Measurements from ENCODE around the gene SCAI.
"Not testable (repeated sequence)": the region's sequence is repeated elsewhere in the genome, so short reads cannot be mapped to it uniquely, and the experiment has no call there.

SCAI gene

DNA sequence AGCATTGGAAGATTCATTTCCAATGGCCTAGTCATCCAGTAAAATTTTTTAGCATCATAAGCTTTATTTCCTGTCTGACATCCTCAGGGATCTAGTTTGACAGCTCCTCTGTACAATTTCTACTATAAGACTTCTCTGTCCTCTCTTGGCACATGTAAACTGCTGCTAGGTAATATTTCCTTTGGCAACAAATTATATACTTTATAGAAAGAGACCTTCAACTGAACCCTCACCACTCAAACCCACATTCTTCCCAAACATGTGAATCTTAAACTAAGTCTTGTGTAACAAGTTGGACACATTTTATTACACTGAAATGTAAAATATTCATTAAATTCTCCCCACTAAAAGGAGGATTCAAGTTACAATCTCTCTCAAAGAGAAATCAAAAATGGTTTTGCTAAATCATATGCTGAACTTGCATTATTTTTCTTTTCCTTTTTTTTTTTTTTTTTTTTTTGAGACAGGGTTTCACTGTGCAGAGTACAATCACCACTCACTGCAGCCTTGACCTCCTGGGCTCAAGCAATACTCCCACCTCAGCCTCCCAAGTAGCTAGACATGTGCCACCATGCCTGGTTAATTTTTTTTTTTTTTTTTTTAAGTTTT lies 36.9 kb downstream of the SCAI start:
- no peak for DNase-seq (ENCODE audit: low read depth in 1 of 2, low spot score in 1 of 2)

- no peak for DNase-seq (ENCODE audit: low read depth in 1 of 2, low spot score in 1 of 2)
Observed at GRCh38 chr9:125103770-125104460, 39.4 kb downstream of the SCAI start.

- DNase-seq (ENCODE audit: low read depth in 1 of 2, low spot score in 1 of 2), result no peak
Observed at GRCh38 chr9:125103021-125103420, 40.3 kb downstream of the SCAI start.

DNA sequence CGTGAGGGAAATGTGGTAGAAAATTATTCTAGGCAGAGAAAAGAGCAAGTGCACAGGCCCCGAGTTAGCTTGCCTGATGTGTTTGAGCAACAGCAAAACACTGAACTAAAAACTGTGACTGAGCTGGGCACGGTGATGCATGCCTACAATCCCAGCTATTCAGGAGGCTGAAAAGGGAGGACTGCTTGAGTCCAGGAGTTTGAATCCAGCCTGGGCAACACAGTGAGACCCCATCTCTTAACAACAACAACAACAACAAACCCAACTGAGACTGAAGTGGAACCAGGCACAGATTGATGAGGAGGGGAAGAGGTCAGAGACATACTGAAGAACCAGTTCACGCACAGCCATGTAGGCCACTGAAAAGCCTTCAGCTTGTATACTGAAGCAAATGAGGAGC lies 42.5 kb downstream of the SCAI start:
- DNase-seq (ENCODE audit: low read depth in 1 of 2, low spot score in 1 of 2), result no peak

- DNase-seq (ENCODE audit: low read depth in 1 of 2, low spot score in 1 of 2), result no peak
Observed at GRCh38 chr9:125099816-125100215, 43.5 kb downstream of the SCAI start.

DNA sequence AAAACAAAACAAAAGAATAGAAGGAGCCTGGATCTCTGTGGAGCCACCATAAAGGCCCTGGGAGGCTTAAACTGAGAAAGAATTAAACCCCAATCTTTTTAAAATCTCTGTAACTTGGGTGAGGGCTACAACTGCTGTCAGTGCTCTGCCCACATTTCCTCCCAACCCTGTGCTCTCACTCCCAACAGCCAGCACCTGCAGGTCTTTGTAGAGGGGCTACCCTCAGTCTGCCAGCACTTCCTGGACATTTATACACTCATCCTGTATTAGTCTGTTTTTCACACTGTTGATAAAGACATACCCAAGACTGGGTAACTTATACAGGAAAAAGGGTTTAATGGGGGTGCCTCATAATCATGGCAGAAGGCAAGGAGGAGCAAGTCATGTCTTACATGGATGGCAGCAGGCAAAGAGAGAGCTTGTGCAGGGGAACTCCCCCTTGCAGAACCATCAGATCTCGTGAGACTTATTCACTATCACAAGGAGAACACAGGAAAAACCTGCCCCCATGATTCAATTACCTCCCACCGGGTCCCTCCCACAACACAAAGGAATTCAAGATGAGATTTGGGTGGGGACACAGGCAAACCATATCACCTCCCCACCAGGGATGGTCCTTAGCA lies 47.4 kb downstream of the SCAI start:
- DNase-seq (ENCODE audit: low read depth in 1 of 2, low spot score in 1 of 2), result no peak

DNA sequence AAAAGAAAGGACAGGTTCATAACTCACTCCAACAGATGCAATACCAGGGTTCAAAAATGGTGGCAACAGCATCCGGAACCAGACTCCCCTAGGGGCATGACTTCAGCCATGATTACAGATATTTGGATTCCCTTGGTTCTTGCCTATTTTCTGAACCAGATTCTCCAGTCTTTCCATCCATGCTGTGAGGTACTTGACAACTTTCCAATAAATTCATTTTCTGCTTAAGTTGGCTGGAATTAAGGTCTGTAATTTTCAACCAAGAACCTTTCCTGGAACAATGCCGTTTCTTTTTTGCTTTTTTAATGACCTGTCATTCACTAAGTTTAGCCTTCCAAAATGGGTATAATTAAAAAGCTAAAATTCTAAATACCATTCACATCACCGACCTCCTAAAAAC lies 52.2 kb downstream of the SCAI start:
- no peak for DNase-seq (ENCODE audit: low read depth in 1 of 2, low spot score in 1 of 2)

DNA sequence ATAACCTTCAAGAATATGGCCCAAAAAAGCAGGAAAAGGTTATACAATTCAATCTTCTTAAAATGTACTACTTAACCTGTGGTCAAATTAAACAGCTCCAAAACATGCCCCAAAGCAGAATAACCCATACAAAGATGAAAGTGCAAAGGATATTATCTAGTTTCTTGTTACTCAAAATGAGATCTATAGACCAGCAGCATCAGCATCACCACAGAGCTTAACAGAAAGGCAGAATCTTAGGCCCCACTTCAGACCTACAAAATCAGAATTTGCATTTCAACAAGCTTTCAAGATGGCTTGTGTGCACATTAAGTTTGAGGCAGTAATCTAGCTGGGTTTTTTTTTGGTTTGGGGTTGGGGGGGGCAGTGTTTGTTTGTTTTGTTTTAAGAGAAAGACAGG lies 54.0 kb downstream of the SCAI start:
- no peak for DNase-seq (ENCODE audit: low read depth in 1 of 2, low spot score in 1 of 2)

DNA sequence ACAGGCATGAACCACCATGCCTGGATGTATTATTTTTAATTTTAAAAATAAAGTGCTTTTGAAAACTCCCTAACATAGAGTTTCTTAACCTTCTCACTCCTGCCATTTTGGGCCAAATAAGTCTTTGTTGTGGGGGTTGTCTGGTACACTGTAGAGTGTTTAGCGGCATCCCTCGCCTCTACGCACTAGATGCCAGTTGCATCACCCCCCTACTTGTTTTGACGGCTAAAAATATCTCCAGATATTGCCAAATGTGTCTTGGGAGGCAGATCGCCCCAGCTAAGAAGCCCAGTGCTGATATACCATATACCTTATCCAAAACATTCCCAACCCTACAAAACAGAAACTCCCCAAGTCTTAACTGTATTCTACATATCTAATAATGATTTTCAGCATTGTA lies 54.6 kb downstream of the SCAI start:
- no peak for DNase-seq (ENCODE audit: low read depth in 1 of 2, low spot score in 1 of 2)

DNA sequence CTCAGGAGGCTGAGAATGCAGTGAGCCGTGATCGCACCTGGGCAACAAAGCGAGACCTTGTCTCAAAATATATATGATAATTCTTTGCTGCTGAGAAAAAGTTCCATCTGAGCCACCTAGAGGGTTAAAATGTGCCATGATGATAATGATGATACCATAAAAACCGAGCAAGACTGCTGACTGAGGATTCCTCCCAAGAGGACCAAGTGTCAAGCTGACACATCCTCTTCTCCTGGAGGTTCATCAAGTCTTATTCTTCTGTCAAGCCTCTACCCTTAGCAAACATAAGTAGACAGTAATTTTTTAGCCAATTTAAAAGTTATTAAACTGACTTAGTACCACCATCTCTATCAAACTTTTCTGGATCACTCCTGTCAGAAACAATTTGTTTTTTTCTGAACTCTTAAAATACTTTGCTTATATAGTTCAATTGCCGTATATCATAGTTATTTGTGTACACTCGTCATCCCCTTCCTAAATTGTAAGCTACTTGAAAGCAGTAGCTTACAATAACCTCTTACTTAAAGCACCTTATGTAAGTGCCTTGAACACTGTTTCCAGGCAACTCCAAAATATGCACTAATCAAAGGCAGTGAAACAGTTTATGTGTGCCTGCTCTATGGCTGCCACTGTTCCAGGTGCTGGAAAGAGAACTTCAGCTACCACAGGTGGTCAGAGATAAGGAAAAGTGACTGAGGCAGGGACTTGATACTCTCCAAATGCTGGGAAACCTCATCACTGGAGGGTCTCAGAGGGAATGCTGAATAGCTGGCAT lies 57.4 kb downstream of the SCAI start:
- no peak for DNase-seq (ENCODE audit: low read depth in 1 of 2, low spot score in 1 of 2)

- not testable (repeated sequence) for DNase-seq (ENCODE audit: low read depth in 1 of 2, low spot score in 1 of 2)
Observed at GRCh38 chr9:125082197-125082596, 61.1 kb downstream of the SCAI start.

- DNase-seq (ENCODE audit: low read depth in 1 of 2, low spot score in 1 of 2), result not testable (repeated sequence)
Observed at GRCh38 chr9:125080797-125081196, 62.5 kb downstream of the SCAI start.

DNA sequence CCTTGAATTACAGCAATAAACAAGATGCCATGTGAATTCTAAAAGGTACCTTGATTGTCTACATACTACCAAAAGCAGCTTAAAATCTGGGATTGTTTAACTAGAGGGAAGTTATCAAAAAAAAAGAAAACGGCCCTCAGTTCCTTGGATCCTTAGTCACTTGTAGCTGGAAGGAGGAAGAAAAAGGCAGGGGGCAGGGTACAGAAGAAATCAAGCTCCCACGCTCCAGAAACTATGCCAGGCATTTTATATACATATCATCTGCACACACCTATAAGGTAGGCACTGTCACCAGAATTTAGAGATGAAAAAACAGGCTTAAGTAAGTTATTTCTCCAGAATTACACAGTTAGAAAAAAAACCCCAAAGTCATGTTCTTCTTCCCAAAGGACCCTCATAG lies 63.4 kb downstream of the SCAI start:
- DNase-seq (ENCODE audit: low read depth in 1 of 2, low spot score in 1 of 2), result no peak

- DNase-seq (ENCODE audit: low read depth in 1 of 2, low spot score in 1 of 2), result no peak
Observed at GRCh38 chr9:125075997-125076396, 67.3 kb downstream of the SCAI start.

DNA sequence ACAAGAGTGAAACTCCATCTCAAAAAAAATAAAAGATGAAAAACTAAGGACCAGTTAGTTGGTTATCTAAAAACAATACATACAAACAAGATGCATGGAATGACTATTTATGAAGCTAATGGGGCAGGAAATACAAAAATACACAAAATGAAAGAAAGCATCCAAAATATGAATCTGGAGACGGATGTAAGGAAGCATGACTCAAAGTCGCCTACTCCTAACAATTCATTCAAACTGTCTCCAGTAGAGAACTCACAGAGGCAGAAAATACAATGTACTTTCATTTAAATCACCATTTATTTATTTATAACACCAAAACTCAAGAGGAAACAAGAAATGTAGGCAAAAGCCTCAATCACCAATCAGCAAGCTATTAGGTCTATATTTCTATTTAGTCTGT lies 68.4 kb downstream of the SCAI start:
- no peak for DNase-seq (ENCODE audit: low read depth in 1 of 2, low spot score in 1 of 2)

GRCh38 chr9:125066839-125067619 lies 76.3 kb downstream of the SCAI start:
- no peak for DNase-seq (ENCODE audit: low read depth in 1 of 2, low spot score in 1 of 2)

DNA sequence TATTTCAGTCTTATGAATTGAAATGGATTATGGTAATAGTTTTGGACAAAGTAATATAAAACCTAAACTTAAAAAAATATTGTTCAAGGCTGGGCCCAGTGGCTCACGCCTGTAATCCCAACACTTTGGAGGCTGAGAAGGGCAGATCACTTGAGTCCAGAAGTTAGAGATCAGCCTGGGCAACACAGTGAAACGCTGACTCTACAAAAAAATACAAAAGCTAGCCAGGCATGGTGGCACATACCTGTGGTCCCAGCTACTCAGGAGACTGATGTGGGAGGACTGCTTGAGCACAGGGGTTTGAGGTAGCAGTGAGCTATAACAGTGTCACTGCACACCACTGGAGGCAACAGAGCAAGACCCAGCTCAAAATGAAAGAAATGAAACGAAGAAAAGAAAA lies 81.9 kb downstream of the SCAI start:
- no peak for DNase-seq (ENCODE audit: low read depth in 1 of 2, low spot score in 1 of 2)

- DNase-seq (ENCODE audit: low read depth in 1 of 2, low spot score in 1 of 2), result no peak
Observed at GRCh38 chr9:125049212-125050049, 93.9 kb downstream of the SCAI start.

DNA sequence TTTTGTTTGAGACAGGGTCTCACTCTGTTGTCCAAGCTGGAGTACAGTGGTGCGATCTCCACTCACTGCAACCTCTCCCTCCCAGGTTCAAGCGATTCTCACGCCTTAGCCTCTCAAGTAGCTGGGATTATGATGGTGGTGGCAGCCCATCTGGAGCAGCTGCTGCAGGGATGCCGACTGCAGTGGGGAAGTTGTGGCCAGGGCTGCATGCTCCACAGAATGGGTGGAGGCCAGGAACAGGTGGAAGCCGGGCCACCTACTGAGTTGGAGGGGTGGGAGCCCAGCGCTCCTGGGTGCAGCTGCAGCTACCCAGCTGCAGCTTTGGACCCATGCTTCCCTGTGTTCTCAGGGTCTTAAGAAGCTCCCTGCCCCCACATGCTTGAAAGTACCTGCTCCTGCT lies 99.7 kb downstream of the SCAI start:
- DNase-seq (ENCODE audit: low read depth in 1 of 2, low spot score in 1 of 2), result no peak

- no peak for DNase-seq (ENCODE audit: low read depth in 1 of 2, low spot score in 1 of 2)
Observed at GRCh38 chr9:125043148-125043547, 100.2 kb downstream of the SCAI start.

Measured in stimulated activated CD4-positive, alpha-beta T cell treated with anti-CD3 and anti-CD28 coated beads, Interleukin-15, amount 100 ng/mL, for 1 hour (primary cell).